Nephron (organoid): Measurements from ENCODE around the gene LIPN.

Experiments used
- H3K27ac Mint-ChIP-seq, 3 experiments: 2 replicates each; pipeline ENCODE4 v1.8.0; 2020; ENCODE audit warnings: mixed read lengths in 3 of 3, mild to moderate bottlenecking in 2 of 3, moderate library complexity in 1 of 3
- H3K27me3 Mint-ChIP-seq: 2 replicates; pipeline ENCODE4 v1.8.0; 2021; ENCODE audit warnings: low read depth, mild to moderate bottlenecking, moderate library complexity, mixed read lengths
- H3K36me3 Mint-ChIP-seq: 2 replicates; pipeline ENCODE4 v1.8.0; 2020; ENCODE audit warnings: low read depth, mixed read lengths
- H3K4me1 Mint-ChIP-seq: 2 replicates; pipeline ENCODE4 v1.8.0; 2020; ENCODE audit warnings: mixed read lengths
- H3K4me3 Mint-ChIP-seq, 3 experiments: 2 replicates each; pipeline ENCODE4 v1.8.0; 2020; ENCODE audit warnings: mild to moderate bottlenecking in 3 of 3, mixed read lengths in 3 of 3, moderate library complexity in 2 of 3
- H3K9me3 Mint-ChIP-seq: 2 replicates; pipeline ENCODE4 v1.8.0; 2020; ENCODE audit warnings: mixed read lengths
- TF ChIP-seq, protein P1 (sequence below), 3 experiments: fragments of 200-600 bp; sonication (generic); IDR thresholded peaks; one replicate each; pipeline ENCODE4 v1.5.0; 2021; ENCODE audit warnings: antibody characterized with exemption in 3 of 3; ENCODE audit not compliant: unreplicated experiment in 3 of 3

Gene LIPN

DNA sequence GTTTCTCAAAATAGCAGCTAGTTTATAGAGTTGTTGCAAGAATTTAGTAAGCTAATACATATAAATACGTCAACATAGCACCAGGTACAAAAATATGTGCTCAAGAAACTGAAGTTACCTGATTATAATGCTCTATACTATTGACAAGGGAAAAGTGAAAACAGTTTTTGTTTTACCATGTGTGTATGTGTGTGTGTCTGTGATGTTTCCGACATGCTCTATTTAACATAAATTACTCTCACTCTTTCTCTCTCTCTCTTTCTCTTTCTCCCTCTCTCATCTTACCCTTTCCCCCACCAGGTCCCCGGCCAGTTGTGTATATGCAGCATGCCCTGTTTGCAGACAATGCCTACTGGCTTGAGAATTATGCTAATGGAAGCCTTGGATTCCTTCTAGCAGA is 4.3 kb downstream of the LIPN start:
- H3K27me3 Mint-ChIP-seq: no peaks in the 10 kb centered on the region

DNA sequence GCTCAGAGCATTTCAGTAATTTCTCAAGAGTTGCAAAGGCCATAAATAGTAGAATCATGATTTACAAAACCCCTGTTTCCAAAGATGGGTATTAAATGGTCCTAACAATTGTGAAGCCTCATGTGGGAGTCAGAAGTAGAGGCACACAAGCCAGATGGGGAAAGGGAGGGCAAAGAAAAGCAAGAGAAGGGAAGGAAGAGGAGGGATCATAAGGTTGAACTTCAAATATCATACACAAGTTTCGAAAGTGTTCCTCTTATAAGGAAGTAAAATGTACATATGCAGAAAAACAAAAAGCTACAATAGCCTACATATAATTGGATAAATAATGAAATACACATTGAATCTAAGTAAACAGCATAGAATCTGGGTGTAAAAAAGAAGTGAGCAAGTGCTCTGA is 6.0 kb downstream of the LIPN start:
- no peaks in the 10 kb centered on the region for H3K27me3 Mint-ChIP-seq
- no peaks in the 10 kb centered on the region for H3K36me3 Mint-ChIP-seq
- H3K27ac Mint-ChIP-seq: no peak overlapping the region
- TF ChIP-seq, protein P1, sequence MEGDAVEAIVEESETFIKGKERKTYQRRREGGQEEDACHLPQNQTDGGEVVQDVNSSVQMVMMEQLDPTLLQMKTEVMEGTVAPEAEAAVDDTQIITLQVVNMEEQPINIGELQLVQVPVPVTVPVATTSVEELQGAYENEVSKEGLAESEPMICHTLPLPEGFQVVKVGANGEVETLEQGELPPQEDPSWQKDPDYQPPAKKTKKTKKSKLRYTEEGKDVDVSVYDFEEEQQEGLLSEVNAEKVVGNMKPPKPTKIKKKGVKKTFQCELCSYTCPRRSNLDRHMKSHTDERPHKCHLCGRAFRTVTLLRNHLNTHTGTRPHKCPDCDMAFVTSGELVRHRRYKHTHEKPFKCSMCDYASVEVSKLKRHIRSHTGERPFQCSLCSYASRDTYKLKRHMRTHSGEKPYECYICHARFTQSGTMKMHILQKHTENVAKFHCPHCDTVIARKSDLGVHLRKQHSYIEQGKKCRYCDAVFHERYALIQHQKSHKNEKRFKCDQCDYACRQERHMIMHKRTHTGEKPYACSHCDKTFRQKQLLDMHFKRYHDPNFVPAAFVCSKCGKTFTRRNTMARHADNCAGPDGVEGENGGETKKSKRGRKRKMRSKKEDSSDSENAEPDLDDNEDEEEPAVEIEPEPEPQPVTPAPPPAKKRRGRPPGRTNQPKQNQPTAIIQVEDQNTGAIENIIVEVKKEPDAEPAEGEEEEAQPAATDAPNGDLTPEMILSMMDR (IDR thresholded peaks at IDR 0.05; ENCODE audit: unreplicated experiment in 3 of 3): no peak
- H3K4me3 Mint-ChIP-seq: no peak overlapping the region
- no peaks in the 10 kb centered on the region for H3K9me3 Mint-ChIP-seq
- peaks cover 5% of the 10 kb centered on the region for H3K4me1 Mint-ChIP-seq

More for the DNA sequence above, 4.3 kb downstream of the LIPN start:
- H3K4me3 Mint-ChIP-seq: no peak overlapping the region
- peaks cover 5% of the 10 kb centered on the region for H3K4me1 Mint-ChIP-seq
- no peak overlapping the region for H3K27ac Mint-ChIP-seq
- H3K9me3 Mint-ChIP-seq: no peaks in the 10 kb centered on the region
- H3K36me3 Mint-ChIP-seq: no peaks in the 10 kb centered on the region
- TF ChIP-seq, protein P1 (IDR thresholded peaks at IDR 0.05; ENCODE audit: unreplicated experiment in 3 of 3): no peak

GRCh38 chr10:88769384-88769783 is 9.6 kb downstream of the LIPN start:
- no peaks in the 10 kb centered on the region for H3K27me3 Mint-ChIP-seq
- no peak overlapping the region for H3K4me3 Mint-ChIP-seq
- TF ChIP-seq, protein P1 (IDR thresholded peaks at IDR 0.05; ENCODE audit: unreplicated experiment in 3 of 3): no peak
- no peak overlapping the region for H3K27ac Mint-ChIP-seq
- H3K36me3 Mint-ChIP-seq: no peaks in the 10 kb centered on the region
- peaks cover 9% of the 10 kb centered on the region for H3K9me3 Mint-ChIP-seq
- no peaks in the 10 kb centered on the region for H3K4me1 Mint-ChIP-seq

- TF ChIP-seq, protein P1 (IDR thresholded peaks at IDR 0.05; ENCODE audit: unreplicated experiment in 3 of 3): no peak
- Mint-ChIP-seq H3K4me3 (no peak overlapping the region), H3K27me3 (no peaks in the 10 kb centered on the region), H3K36me3 (no peaks in the 10 kb centered on the region), H3K9me3 (no peaks in the 10 kb centered on the region), H3K27ac (no peak overlapping the region), H3K4me1 (no peaks in the 10 kb centered on the region)
These were observed 21.4 kb downstream of the LIPN start for GRCh38 chr10:88781206-88781605.

- Mint-ChIP-seq H3K27ac (no peak overlapping the region), H3K4me3 (no peak overlapping the region), H3K27me3 (no peaks in the 10 kb centered on the region), H3K9me3 (no peaks in the 10 kb centered on the region), H3K36me3 (no peaks in the 10 kb centered on the region), H3K4me1 (no peaks in the 10 kb centered on the region)
- TF ChIP-seq, protein P1 (IDR thresholded peaks at IDR 0.05; ENCODE audit: unreplicated experiment in 3 of 3): no peak
These were observed 22.4 kb downstream of the LIPN start for GRCh38 chr10:88782222-88782621.

DNA sequence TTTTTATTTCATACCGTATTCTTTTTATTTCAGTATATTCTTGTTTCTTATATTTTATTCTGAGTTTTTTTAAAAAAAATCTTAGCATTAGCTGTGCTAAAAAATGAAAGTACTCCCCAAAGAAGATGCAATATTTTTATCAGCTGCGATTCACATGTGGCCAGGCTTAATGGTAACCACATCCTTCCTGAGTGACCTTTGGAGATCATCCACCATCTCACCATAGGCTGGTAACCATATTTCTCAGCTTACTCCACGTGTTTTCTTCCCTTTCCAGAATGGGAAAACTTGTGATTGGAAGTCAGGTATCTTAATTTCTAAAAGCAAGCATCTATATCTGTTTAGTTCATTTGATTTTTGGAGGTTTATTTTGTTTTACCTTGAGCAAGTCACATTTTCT is 23.9 kb downstream of the LIPN start:
- no peaks in the 10 kb centered on the region for H3K4me1 Mint-ChIP-seq
- H3K9me3 Mint-ChIP-seq: no peaks in the 10 kb centered on the region
- TF ChIP-seq, protein P1 (IDR thresholded peaks at IDR 0.05; ENCODE audit: unreplicated experiment in 3 of 3): no peak
- H3K4me3 Mint-ChIP-seq: no peak overlapping the region
- H3K27me3 Mint-ChIP-seq: no peaks in the 10 kb centered on the region
- H3K27ac Mint-ChIP-seq: no peak overlapping the region
- H3K36me3 Mint-ChIP-seq: no peaks in the 10 kb centered on the region
